ENCODE measurements around the gene DCAF12. TPM values are rescaled to one million over a fixed set of nuclear protein-coding genes. Genes with fewer than 3 reads are reported as not detected.

DCAF12 gene
- total and polyA plus RNA-seq, 2 donors (not counting 1 experiment from before 2014, with no cell fraction given), result 1.1 to 1.9 TPM

DNA sequence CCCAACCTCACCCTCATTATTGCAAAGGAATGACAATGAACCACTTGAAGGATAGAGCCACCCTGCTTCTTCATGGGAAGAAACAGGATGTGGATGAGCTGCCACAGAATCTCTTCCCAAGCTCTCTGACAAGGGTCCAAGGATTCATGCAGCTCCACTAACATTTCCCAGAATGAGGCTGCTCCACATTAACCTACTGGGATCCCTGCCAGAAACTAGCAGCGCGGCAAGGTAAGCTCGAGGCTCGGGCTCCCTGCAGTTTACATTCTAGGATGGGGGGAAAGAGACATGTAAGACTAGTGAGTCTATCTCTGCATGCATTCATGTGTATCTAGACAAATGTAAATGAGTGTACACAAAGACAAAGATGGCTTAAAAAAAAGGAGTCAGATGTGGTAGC is 12.1 kb downstream of the DCAF12 start:
- peaks cover 28% of the 10 kb centered on the region for H3K79me2 ChIP-seq (ENCODE audit: control insufficient read depth, insufficient read depth, low read length)
- ATAC-seq (ENCODE audit: low read depth), result no peak
- no peaks in the 10 kb centered on the region for H4K20me1 ChIP-seq (ENCODE audit: control insufficient read depth, insufficient read depth, low read length, poor library complexity, severe bottlenecking)
- no peaks in the 10 kb centered on the region for H3K4me1 ChIP-seq (ENCODE audit: control insufficient read depth in 2 of 2, insufficient read depth in 2 of 2, low read length in 2 of 2)
- Mint-ChIP-seq H3K4me3 (no peak overlapping the region), H3K4me1 (no peaks in the 10 kb centered on the region), H3K9me3 (ENCODE audit: insufficient read depth) (no peaks in the 10 kb centered on the region), H3K27ac (no peak overlapping the region), H3K27me3 (peaks cover 53% of the 10 kb centered on the region)
- 95% methylated on average over 4 of the region's 4 CpGs for WGBS (ENCODE audit: insufficient coverage)
- CTCF ChIA-PET, result no interaction called here
- H3K9me3 ChIP-seq (ENCODE audit: control extremely low read depth in 1 of 3, control insufficient read depth in 2 of 3, insufficient read depth in 1 of 3, low read length in 2 of 3), result peaks cover 0 to 28% (median 0%) of the 10 kb centered on the region in 3 donors
- intact Hi-C loops (cut with micrococcal nuclease), result no loop called here
- H3K4me3 ChIP-seq (ENCODE audit: control extremely low read depth in 1 of 5, extremely low read depth in 1 of 5, insufficient read depth in 1 of 5, low read depth in 2 of 5, low read length in 4 of 5), result no peak overlapping the region
- H3K36me3 ChIP-seq (replicated peaks in 1 of 2; ENCODE audit: control extremely low read depth in 1 of 2, control insufficient read depth in 1 of 2, extremely low read depth in 1 of 2, insufficient read depth in 2 of 2, low read length in 1 of 2), result no peaks in the 10 kb centered on the region
- H2AFZ ChIP-seq (ENCODE audit: insufficient read depth, low read depth, low read length, poor library complexity, severe bottlenecking), result no peak overlapping the region
- H3K27me3 ChIP-seq (replicated peaks in 1 of 4; ENCODE audit: control extremely low read depth in 1 of 4, control insufficient read depth in 3 of 4, insufficient read depth in 4 of 4, low read length in 3 of 4), result peaks cover 0 to 82% (median 42%) of the 10 kb centered on the region in 4 experiments
- H3K4me2 ChIP-seq (replicated peaks; ENCODE audit: low read depth, low read length, poor library complexity, severe bottlenecking), result no peak overlapping the region
- H3K9ac ChIP-seq (ENCODE audit: low read length), result no peak overlapping the region
- DNase-seq, result no peak
- TF ChIP-seq EZH2 (IDR thresholded peaks at IDR 0.05; ENCODE audit: borderline replicate concordance, insufficient read depth, low read depth, low read length, poor library complexity, severe bottlenecking), result no peak
- TF ChIP-seq, protein P1, sequence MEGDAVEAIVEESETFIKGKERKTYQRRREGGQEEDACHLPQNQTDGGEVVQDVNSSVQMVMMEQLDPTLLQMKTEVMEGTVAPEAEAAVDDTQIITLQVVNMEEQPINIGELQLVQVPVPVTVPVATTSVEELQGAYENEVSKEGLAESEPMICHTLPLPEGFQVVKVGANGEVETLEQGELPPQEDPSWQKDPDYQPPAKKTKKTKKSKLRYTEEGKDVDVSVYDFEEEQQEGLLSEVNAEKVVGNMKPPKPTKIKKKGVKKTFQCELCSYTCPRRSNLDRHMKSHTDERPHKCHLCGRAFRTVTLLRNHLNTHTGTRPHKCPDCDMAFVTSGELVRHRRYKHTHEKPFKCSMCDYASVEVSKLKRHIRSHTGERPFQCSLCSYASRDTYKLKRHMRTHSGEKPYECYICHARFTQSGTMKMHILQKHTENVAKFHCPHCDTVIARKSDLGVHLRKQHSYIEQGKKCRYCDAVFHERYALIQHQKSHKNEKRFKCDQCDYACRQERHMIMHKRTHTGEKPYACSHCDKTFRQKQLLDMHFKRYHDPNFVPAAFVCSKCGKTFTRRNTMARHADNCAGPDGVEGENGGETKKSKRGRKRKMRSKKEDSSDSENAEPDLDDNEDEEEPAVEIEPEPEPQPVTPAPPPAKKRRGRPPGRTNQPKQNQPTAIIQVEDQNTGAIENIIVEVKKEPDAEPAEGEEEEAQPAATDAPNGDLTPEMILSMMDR (IDR thresholded peaks at IDR 0.05), result no peak
- POLR2A ChIA-PET, result no interaction called here
- no peak overlapping the region for H3K27ac ChIP-seq (ENCODE audit: low read length in 2 of 2)

DNA sequence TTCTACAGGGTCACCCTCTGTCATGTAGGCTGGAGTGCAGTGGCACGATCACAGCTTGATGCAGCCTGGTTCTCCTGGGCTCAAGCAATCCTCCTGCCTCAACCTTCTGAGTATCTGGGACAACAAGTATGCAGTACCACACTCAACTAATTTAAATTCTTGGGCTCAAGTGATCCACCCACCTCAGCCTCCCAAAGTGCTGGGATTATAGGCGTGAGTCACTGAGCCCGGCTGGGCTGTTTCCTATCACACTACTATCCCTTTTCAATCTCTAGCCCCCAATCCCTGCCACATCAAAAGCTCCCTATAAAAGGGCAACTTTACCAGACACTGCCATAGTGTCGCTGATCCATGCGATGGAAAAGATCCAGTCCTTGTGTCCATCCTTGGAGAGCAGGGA is 20.4 kb downstream of the DCAF12 start:
- H3K27ac Mint-ChIP-seq, result no peak overlapping the region

More for the DNA sequence above, 20.4 kb downstream of the DCAF12 start:
- H3K9me3 Mint-ChIP-seq (ENCODE audit: insufficient read depth), result no peaks in the 10 kb centered on the region
- H3K4me3 Mint-ChIP-seq, result no peak overlapping the region
- ChIA-PET POLR2A (no interaction called here), CTCF (no interaction called here)
- 96% methylated on average over 3 of the region's 5 CpGs for WGBS (ENCODE audit: insufficient coverage)
- intact Hi-C loops (cut with micrococcal nuclease), result no loop called here
- H3K27me3 Mint-ChIP-seq, result peaks cover 34% of the 10 kb centered on the region
- H3K27ac ChIP-seq (ENCODE audit: low read length in 2 of 2), result no peak overlapping the region
- no peaks in the 10 kb centered on the region for H4K20me1 ChIP-seq (ENCODE audit: control insufficient read depth, insufficient read depth, low read length, poor library complexity, severe bottlenecking)
- peaks cover 0 to 4% of the 10 kb centered on the region in 2 experiments for H3K36me3 ChIP-seq (replicated peaks in 1 of 2; ENCODE audit: control extremely low read depth in 1 of 2, control insufficient read depth in 1 of 2, extremely low read depth in 1 of 2, insufficient read depth in 2 of 2, low read length in 1 of 2)
- H3K4me2 ChIP-seq (replicated peaks; ENCODE audit: low read depth, low read length, poor library complexity, severe bottlenecking), result no peak overlapping the region
- peaks cover 0 to 55% (median 18%) of the 10 kb centered on the region in 4 experiments for H3K27me3 ChIP-seq (replicated peaks in 1 of 4; ENCODE audit: control extremely low read depth in 1 of 4, control insufficient read depth in 3 of 4, insufficient read depth in 4 of 4, low read length in 3 of 4)
- TF ChIP-seq EZH2 (IDR thresholded peaks at IDR 0.05; ENCODE audit: borderline replicate concordance, insufficient read depth, low read depth, low read length, poor library complexity, severe bottlenecking), result no peak
- TF ChIP-seq, protein P1 (IDR thresholded peaks at IDR 0.05), result no peak
- no peaks in the 10 kb centered on the region for H3K79me2 ChIP-seq (ENCODE audit: control insufficient read depth, insufficient read depth, low read length)
- H3K9ac ChIP-seq (ENCODE audit: low read length), result no peak overlapping the region
- H3K4me3 ChIP-seq (ENCODE audit: control extremely low read depth in 1 of 5, extremely low read depth in 1 of 5, insufficient read depth in 1 of 5, low read depth in 2 of 5, low read length in 4 of 5), result no peak overlapping the region
- H3K4me1 ChIP-seq (ENCODE audit: control insufficient read depth in 2 of 2, insufficient read depth in 2 of 2, low read length in 2 of 2), result no peaks in the 10 kb centered on the region
- ATAC-seq (ENCODE audit: low read depth) (no peak), DNase-seq (no peak)
- peaks cover 0 to 10% (median 2%) of the 10 kb centered on the region in 3 donors for H3K9me3 ChIP-seq (ENCODE audit: control extremely low read depth in 1 of 3, control insufficient read depth in 2 of 3, insufficient read depth in 1 of 3, low read length in 2 of 3)
- H2AFZ ChIP-seq (ENCODE audit: insufficient read depth, low read depth, low read length, poor library complexity, severe bottlenecking), result no peak overlapping the region
- no peaks in the 10 kb centered on the region for H3K4me1 Mint-ChIP-seq
